NCI-H1930 (cell line): ENCODE data around the gene MED27.
"Not testable (repeated sequence)": the region's sequence is repeated elsewhere in the genome, so short reads cannot be mapped to it uniquely, and the experiment has no call there.

ENCODE experiments used
- DNase-seq, 2 experiments: peaks; one replicate each; lab custom pipeline; 2025; lab: John Stamatoyannopoulos, UW

The MED27 gene

GRCh38 chr9:132077881-132078698 lies 1.6 kb downstream of the MED27 start:
- DNase-seq, result no peak

DNA sequence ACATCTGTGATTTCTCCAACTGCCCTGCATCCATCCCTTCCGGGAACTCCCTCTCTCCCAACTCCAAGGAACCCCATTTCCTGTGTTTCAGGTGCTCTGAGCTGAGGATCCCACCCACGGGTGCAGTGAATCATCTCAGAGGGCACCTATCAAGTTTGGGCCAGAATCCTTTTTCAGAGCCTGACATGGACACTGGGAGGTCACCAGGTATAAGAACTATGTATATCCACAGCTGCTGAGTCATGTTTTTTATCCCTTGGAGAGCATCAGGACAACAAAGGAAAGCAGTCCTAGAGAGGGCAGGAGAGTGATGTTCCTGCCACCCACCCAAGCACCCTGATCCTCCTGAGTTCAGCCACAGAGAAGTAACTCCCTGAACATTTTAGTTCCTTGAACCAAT lies 3.8 kb downstream of the MED27 start:
- no peak for DNase-seq

DNA sequence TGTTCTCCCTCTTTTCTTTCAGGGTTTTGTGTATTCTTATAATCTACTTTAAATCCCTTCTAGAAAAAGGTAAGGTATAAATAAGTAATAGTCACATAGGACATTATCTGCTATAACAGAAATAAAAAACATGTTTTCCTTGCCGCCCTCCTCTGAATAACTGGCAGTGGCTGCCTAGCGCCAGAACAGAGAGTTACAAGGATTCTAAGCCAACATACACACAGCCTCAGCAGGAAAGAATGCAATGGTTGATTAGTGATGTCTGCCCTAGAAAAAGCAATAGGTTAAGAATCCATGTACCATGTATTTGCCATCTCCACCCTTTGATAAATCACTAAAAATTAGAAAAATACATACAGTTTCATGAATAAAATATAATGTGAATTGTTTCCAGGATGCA lies 4.9 kb downstream of the MED27 start:
- no peak for DNase-seq

GRCh38 chr9:132071847-132072507 lies 7.7 kb downstream of the MED27 start:
- DNase-seq, result no peak

DNA sequence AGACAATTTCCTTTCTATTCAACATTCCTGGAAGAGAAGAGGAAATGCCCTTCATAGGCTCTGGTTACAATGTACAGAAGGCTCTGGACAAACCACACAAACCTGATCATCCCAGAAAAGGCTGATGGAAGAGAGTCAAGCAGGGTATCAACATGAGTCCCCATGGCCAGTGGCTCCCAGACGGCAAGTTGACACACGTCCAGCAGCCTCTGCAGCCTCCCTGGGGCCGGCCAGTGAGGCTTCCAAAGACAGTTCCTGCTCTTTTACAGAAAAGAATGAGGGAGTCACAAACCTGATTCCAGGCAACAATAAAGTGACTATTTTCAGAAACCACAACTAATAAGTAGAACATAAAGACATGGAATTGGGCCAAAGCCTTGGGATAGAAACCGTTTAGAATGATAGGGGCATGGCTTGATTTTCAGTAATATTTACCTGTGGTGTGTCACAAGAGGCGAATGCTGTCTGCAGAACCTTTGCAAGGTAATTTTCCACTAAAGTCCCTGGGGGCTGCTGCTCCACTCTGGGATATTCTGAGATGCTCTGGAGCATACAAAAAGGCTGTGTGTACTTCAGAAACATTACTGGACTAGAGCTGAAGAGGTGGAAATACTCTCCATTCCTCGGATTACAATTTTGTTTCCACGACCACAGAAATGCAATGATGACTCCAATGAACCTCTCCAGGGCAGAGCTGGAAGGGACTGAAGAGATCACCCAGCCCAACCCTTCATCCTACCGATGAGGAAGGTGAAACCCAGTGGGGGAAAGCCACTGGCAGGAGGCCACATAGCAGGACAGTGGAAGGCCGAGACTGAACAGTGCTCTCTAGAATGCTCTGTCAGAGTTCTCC lies 10.4 kb downstream of the MED27 start:
- DNase-seq, result no peak

DNA sequence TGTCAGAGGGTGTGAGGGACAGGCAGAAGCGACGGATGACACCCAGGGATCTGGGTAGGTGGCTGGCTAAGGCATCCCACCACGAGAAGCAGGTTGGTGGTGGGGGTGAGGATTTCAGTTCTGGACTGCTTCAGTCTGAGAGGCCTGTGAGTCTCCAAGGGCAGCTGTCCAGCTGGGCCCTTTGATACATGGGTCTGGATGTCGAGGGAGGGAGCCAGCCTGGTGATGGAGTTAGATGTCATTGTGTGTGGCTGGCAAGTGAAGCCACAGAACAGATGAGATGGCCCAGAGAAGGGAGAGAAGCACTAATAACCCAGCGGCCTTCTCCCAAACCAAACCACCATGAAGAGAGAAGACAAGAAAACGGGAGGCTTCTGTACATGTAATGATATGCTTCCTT lies 11.1 kb downstream of the MED27 start:
- no peak for DNase-seq

GRCh38 chr9:132066511-132066910 lies 13.2 kb downstream of the MED27 start:
- no peak for DNase-seq

DNA sequence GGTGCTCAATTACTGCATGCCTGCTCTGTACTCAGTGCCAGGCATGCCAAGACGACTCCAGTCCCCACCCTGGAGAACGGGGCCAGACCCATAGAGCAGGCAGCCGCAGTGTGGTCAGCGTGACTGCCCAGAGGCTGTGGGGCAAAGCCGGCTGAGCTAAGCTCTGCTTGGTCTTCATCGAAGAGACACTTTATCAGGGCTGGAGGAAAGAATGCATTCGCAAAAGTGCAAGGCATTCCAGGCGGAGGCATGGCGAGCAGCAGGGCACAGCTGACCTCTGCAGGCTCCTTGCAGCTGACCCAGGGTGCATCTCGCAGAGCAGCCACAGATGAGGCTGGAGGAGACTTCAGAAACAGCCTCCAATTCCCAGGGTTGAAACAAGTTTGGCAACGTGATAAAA lies 13.6 kb downstream of the MED27 start:
- no peak for DNase-seq

DNA sequence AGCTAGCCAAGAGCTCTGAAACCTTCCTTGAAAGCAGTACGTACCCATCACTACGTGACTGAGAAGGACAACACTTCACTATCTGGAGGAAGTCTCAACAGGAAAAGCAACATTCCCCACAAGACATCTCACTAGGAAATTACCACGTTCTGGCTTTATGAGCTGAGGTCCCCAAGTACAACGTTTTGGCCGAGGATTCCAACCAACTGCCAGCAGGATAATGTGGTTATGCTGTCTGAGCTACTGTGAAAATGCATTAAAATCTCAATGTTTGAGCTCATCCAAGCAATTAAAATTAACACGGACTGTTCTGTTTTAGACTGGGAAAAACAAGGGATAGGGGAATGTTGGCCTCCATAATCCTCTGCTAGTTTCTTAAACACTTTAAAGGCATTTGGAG lies 16.4 kb downstream of the MED27 start:
- DNase-seq, result no peak

GRCh38 chr9:132062806-132063205 lies 16.9 kb downstream of the MED27 start:
- DNase-seq, result no peak

DNA sequence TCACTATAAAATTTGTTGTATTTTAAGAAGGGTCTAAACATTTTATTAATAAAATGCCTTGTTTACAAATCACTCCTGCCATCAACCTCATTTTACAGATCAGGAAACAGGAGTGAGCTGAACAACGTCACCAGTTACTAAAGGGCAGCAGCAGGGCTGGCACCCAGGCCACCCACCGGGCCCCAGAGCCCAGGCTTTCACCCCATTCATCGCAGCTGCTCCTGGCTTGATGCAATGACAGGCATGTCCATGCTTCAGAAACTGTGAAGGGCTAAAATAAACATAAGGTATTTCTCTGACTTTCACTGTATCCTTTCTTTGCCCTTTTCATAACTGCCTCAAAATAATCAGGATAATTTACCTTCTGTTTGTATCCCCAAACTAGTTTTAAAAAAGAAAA lies 18.1 kb downstream of the MED27 start:
- no peak for DNase-seq

DNA sequence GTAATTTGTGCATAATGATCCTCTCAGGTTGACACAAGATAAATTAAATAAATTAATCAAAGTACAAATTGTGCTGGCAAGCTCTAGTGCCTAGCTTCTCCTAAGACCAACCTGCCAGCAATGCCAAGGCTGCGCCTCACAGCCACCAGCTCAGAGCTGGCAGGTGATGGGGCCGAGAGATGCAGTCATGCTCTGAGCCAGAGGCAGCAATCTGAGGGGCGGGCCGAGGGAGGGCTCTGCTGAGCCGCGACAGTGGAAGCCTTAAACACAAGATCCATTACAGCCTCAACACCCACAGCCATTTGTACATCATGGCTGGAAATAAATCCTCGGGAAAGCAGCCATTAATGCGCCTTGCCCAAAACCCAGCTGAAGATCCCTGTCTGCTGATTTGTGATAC lies 20.3 kb downstream of the MED27 start:
- DNase-seq, result no peak

DNA sequence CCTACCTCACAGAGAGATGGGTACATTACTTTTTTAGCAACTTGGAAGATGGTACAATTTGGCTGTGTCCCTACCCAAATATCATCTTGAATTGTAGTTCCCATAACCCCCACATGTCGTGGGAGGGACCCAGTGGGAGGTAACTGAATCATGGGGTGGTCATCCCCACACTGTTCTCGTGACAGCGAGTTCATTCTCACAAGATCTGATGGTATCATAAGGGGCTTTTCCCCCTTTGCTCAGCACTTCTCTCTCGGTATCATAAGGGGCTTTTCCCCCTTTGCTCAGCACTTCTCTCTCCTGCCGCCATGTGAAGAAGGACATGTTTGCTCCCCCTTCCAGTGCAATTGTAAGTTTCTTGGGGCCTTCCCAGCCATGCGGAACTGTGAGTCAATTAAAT lies 21.4 kb downstream of the MED27 start:
- DNase-seq, result not testable (repeated sequence)

DNA sequence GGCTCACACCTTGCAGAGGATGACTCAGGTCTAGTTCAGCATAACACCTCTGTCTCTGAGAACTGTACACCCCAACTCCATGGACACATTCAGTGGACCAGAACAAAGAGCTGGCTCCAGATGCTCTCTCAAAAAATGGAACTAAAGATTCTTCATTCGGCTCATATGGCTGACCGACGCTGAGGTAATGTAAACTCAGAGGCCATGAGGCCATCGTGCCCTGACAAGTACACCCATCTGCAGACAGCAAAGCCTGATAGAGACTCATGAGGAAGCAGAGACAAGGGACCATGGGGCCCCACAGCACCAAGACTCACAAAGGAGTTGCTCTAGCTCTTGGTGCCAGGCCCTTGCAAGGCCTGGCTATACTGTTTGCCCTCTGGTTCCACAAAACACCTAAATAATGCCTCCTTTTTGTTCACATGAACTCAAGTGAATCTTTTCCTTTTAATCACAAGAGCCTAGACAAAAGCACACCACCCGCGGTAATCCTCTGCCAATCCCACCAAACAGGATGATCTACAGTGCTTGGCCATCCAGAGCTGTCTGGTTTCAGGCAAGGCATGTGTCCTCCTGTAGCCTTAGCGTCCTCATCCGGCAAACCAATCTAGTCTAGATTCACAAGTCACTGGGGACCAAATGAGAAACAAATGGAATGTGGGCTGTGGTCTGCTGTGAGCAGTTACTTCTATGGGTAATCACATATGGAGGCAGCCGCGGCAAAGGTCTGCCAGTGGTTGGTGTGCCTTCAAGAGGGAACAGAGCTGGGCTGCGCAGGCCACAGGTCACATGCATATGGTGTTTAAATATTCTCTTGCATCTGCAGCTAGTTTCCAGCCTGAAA lies 22.7 kb downstream of the MED27 start:
- DNase-seq, result no peak

DNA sequence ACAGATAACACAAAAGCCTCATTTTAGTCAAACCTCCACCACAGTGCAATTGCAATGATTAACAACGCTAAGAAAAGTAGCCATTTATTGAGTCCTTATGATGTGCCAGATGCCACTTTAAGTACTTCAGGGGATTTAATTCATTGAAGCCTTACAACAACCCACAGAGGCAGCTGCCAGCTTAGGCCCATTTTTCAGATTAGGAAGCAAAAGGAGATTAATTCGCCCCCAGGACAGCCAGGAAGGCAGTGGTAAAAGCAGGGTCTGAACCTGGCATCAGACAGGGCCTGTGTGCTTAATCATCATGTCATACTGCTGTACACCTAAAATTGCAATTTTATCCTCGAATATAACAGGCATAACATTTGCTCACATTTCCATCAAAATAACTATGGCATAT lies 23.9 kb downstream of the MED27 start:
- no peak for DNase-seq

- no peak for DNase-seq
Measured at GRCh38 chr9:132054024-132054423, 25.6 kb downstream of the MED27 start.

GRCh38 chr9:132049900-132050299 lies 29.8 kb downstream of the MED27 start:
- no peak for DNase-seq

DNA sequence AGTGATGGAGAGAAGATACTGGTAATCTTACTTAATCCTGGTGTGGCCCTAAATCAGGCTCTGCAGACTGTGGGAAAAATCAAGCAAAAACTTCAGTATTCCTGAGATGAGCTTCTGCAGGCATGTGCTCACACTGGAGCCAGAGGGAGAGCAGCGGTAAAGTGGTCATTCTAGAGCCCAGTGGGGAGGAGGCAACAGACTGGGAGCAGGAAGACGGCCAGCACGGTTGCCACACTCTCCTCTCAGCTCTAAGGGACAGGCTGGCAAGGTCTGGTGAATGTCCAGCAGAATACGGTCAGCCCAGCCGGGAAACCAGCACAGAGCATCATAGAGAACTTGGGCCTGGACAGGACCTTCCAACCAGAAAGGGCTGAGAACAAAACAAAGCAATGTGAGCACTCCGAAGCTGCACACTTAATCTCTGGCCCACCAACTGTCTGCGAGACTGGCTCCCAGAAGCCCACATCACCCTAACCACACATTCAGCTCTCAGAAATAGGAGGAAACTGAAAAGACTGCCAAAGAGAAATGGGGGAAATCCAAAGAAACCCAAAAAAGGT lies 30.3 kb downstream of the MED27 start:
- DNase-seq, result no peak

DNA sequence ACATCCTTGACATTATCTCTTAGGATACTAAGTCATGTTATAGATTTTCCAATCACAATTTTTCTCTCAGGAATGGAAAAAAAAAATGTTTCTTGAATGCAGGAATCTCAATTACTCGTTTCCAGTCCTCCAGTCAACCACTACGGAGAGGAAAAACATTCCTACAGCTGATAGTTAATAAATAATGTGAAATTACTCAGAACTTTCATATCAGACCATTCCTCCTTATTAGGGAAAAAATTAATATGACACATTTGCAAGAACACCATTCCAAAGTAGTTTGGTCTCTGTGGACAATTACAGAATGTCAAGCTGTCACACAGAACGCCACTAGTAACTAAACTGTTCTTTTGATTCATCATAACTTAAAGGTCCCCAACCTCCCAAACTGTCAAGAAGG lies 31.5 kb downstream of the MED27 start:
- DNase-seq, result no peak

DNA sequence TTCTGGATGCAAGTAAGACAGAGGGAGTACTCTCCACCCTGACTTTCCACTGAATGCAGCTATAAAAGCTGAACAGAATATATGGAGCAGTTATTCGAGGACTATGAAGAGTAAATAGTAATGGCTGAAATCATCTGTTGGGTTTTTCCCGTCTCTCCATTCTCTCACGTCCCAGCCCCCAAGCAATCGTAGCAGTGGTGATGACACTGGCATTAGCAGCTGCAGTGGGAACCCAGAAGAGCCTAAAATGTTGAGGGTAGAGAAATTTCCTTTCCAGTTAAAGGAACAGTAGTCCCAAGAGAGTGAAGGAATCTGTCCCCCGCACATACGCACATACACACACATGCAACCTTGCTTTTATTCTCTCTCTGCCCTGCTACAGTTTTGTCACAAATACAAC lies 33.2 kb downstream of the MED27 start:
- no peak for DNase-seq

GRCh38 chr9:132044176-132044875 lies 35.3 kb downstream of the MED27 start:
- no peak for DNase-seq
